ENCODE results near the gene DNAJC7.
"Not testable (repeated sequence)": the region's sequence is repeated elsewhere in the genome, so short reads cannot be mapped to it uniquely, and the experiment has no call there.

The DNAJC7 gene

GRCh38 chr17:42010266-42010680 is 7.0 kb downstream of the DNAJC7 start:
- not testable (repeated sequence) for FAIRE-seq

DNA sequence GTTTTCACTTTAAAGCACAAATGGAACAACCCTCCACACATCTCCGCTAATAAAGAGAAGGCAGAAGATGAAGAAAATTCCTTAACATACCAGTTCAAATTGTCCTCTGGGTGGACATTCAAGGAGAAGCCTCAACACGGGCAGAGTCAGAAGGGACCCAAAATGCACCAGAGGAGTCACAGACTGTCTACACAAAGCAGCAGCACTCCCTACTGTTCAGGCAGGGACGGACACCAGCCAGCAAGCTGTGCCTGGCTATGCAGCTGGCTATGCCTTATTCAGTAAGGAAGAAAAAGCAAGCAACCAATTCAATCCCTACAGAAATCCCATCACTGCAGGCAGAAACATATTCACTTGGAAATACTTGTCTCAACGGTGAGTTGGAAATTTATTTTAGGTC is 8.1 kb downstream of the DNAJC7 start:
- no peak for FAIRE-seq

DNA sequence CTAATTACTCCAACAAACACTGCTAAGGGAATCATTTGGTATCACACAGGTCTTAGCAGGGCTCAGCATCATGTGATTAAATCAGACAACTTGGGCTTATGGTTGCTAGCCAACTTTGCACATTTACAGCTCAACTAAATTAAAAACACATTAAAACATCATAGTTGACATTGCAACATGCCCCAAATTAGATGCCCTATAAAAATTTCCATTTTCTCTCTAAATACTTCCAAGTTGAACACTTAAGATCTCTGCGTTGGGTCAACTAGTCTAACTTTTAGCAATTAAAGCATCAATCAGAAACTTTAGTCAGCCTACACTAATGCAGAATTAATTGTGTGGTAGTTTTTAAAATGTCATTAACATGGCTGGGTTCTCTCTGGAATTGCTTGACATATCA is 12.1 kb downstream of the DNAJC7 start:
- no peak for FAIRE-seq

GRCh38 chr17:42002792-42003301 is 14.4 kb downstream of the DNAJC7 start:
- no peak for FAIRE-seq

DNA sequence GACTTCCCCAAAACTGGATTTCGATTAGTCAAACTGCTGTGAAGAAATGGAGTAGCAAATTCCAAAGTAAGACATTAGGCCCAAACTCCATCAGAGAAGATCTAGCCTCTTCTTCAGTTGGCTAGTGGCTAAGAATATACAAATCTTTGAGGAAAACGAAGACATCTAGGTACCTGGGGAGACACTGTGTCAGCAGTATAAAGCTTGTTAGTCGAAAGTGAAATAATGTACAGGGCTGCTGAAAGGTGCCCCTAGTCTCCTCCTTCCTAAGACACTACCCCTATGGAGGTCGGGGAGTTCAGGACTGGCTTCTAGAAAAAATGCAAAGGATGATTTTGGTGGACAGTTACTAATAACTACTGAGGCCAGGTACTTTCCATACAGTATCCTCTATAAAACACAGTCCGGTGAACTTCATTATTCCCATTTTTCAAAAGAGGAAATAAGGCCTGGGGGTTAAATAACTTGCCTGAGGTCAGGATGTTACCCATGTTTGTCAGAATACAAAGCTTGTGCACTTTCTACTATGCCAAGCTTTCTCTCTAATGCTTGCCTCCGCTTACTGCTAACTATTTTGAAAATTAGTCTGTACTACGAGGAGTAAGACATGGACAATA is 15.0 kb downstream of the DNAJC7 start:
- no peak for FAIRE-seq

GRCh38 chr17:42001729-42002128 is 15.5 kb downstream of the DNAJC7 start:
- no peak for FAIRE-seq

DNA sequence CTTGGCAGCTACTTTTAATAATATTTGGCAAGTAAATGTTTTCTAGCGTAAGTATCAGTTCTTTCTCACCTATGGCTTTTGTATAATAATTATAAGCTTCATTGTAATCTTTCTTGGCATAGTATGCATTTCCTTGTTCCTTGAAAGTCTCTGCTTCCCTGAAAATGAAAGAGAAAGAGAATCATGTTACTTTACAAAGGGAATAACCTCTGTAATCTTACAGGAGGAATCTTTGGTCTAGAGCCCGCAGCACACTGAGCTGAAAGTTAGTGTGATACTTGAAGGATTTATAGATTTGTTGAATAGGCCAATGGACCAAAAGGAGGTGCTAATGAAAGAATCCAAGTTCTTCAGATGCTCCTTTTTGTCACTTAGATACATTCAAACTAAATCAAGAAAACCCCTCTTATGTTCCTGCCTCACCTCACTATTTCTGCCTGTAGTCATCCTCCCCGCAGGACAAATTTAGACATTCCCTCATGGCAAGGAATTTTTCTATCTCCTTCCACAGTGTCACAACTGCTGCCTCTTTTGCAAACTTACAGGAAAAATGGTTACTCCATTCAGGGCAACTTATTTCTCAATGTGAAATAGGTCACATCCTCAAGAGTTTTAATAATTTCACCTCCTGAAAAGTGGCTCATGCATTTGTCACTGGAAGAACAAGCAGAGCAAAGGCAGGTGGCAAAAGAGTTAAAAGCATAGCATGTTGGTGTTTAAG is 16.7 kb downstream of the DNAJC7 start:
- no peak for FAIRE-seq

- no peak for FAIRE-seq
Observed at GRCh38 chr17:41998497-41998896, 18.7 kb downstream of the DNAJC7 start.

DNA sequence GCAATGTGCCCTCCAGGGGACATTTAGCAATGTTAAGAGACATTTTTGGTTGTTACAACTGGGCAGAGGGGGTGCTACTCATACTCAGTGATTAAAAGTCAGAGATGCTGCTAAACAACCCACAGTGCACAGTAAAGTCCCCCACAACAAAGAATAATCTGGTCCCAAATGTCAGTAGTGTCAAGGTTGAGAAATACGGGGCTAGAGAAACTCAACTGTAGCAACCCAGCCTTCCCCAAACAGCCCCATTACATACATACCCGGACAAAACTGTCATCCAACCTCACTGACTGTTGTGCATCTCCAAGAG is 20.4 kb downstream of the DNAJC7 start:
- no peak for FAIRE-seq

- no peak for FAIRE-seq
Observed at GRCh38 chr17:41992576-41992975, 24.7 kb downstream of the DNAJC7 start.

DNA sequence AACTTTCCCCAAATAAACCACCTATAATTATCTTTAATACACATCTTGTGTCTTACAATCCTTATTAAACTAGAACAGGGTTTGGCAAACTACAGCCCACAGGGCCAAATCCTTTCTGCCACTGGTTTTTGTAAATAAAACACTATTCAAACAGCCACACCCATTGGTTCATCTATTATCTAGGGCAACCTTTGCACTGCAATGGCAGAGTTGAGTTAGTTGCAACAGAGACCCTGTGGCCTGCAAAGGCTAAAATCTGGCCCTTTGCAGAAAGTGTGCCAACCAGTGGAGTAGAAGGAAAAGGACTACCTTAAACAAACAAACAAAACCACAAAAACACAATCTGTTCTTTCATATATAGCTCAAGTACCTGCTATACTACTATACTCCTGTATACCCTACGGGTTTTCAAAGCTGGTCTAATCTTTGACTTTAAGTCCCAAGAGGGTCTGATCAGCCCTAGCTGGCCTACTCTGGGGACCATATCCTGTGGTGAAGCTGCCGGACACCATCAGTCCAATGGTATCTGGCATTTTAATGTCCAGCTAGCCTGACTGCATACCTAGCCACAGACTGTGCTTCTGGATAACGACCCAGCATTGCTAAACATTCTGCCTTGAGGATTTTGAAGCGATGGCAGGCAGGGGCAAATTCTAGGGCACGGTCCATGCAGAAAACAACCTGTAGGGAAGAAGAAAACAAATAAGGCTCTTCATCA is 27.4 kb downstream of the DNAJC7 start:
- FAIRE-seq: no peak

DNA sequence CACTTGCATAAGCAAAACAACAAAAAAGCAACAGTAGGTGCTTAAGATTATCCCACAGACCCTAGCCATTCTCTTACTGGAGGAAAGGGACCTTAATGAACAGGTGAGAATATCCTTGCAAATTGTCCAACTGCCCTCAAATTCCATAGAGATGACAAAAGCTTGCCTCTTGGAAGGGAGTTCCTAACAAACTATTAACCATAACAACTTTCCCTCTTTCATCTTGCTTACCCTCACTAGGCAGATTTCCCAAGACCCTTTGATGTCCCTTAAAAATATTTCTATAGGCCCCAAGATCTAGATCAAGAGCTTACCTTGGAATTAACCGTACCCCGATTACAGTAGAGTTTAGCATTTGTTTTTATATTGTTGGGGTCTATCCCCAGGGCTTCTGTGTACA is 28.8 kb downstream of the DNAJC7 start:
- no peak for FAIRE-seq

- no peak for FAIRE-seq
Observed at GRCh38 chr17:41987642-41988041, 29.6 kb downstream of the DNAJC7 start.

DNA sequence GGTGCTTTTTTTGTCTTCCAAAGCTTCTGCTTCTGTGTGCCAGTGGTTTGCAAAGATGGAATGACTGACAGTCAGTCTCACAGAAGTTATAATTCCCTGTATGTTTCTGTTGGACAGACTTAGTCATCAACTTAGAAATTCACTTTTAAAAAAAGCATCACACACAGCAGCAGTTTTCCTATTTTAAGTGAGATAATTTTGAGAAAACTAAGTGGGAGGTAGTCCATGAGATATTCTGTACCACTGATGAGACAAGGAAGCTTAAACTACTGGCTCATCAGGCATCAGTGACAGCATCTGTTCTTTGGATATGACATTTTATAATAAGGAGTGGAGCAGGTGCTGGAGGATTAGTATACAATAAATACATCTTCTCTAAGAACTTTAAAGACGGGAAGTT is 30.6 kb downstream of the DNAJC7 start:
- no peak for FAIRE-seq

- no peak for FAIRE-seq
Observed at GRCh38 chr17:41985919-41986318, 31.3 kb downstream of the DNAJC7 start.

DNA sequence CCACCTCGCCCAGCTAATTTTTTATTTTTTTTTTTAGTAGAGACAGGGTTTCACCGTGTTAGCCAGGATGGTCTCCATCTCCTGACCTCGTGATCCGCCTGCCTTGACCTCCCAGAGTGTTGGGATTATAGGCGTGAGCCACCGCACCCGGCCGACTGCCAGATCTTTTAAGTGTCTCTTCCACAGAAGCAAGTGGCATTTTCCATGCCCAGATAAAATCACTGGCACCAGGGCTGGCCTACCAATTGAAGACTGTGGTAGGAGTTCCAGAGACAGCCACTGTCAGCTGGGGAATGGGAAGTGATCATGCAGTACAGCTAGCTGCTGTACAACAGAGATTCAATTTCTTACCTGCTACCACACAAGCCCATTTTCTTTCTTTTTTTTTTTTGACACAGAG is 32.8 kb downstream of the DNAJC7 start:
- FAIRE-seq: no peak

DNA sequence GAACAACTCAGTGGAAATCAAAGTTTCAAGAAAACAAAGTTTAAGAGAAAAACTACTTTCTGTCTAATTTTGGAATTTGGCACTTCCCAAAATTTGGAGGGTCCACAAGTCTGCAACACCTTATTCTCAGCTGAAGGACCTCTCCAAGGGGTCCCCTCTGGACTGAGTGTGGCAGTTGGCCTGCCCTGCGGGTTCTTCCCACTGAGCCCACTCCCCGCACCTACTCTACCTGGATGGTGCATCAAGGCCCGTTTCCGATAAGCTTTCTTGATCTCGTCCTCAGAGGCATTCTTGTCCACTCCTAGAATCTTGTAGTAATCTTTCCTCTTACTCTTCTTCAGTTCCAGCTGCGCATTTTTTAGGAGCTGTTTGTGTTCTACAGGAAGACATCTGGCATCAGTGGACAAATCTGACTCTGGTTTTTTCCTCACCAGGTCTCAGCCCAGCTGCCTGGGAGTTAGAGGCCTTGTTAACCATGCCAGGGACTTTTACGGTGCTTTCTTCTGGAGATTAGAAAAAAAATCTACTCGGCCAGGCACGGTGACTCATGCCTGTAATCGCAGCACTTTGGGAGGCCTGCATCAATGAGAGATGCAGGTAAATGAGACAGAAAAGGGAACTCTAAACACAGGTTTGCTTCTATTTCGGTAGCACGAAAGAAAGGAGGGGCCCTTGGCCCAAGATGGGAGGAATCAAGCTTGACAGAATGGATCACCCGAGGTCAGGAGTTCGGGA is 35.0 kb downstream of the DNAJC7 start:
- FAIRE-seq: no peak

- FAIRE-seq: no peak
Observed at GRCh38 chr17:41977991-41978390, 39.2 kb downstream of the DNAJC7 start.

DNA sequence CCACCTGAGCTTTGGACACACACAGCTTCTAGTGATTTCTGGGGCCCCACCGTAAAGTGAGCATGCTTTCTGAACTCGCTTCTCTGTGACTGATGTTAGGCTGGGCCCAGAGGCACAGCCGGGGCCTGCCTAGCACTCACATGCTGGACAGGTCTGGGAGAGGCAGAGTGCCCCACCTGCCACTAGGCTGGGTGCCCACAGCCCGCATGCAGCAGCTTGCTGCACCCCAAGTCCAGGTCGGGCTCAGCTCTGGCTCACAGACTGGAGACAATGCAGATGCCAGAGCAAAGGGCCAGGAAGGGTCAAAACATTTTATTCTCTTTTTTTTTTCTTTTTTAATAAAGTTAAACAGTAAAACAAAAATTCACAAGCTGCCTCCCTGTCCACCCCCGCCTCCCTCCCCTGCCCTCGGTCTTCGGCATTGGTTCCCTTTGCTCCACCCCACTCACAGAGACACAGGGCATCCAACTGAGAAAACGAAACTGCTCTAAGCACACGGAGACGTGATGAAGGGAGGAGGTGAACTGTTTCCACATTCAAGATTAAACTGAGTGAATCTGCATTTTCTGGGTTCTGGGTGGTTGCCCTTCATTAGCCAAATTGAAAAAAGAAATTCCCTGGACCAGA is 41.0 kb downstream of the DNAJC7 start:
- FAIRE-seq: no peak

DNA sequence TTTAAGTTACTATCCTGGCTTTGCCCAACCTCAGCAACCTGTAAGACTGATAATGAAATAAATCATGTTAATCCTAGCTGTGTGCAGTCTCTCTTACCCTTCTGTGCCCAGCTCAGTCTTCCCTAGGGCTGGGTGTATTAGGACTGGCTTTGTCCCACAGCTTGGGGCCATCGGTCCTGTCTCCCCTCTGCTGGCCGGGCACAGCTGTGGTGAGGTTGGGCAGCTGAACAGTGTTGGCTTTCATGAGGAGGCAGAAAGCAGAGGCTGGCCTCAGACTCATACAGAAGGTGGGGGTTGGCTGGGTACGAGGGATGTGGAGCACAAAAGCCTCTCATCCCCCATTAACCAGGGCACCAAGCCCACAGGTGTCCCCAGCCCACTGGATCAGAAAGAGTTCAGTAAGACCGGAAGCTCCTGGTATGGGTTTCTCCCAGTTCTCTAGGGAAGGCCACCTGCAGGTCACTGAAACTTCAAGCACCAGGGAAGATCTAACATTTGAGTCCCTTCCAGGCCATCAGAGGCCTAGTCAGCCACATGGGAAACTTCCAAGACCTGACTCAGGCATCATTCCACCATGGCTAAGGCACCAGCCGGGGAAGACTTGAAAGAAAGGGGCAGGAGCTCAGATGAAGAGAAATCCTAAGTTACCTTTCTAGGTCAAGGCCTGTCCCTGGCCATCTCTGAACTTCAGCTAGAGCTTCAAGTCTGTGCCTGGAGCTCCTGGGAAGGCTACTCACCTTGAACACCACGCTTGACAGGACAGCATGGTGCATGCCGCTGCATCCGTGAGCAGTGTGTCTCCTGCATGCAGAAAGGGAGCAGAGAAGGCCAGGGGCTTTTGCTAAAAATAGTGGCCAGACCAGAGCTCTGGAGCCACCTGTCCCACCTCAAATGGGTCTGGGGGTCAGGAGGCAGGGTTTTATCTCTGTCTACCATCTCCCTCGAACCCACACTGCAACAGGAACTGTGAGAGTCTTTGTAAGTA is 41.8 kb downstream of the DNAJC7 start:
- no peak for FAIRE-seq

GRCh38 chr17:41974658-41975057 is 42.6 kb downstream of the DNAJC7 start:
- FAIRE-seq: no peak

DNA sequence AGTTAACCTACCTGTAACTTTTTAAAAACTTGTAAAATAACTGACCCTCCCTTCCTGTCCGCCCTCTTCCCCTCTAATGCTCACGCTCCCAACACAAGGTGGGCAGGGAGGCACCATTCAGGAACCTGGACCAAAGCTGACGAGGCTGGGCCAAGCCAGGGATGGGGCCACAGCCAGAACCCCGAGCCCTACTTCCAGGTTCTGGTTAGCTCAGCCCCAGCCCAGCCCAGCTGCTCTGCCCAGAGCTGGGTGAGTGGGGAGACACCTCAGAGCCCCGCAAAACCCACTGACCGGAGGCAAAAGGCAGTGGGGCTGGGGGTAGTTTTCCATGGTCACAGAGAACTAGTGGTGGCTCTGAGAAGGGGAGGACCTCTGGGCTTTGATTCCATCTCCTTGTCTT is 43.2 kb downstream of the DNAJC7 start:
- no peak for FAIRE-seq
